Stimulated activated CD4-positive, alpha-beta T cell treated with anti-CD3 and anti-CD28 coated beads, Interleukin-1b, Interleukin-23, amount 100 ng/mL, for 4 hours (primary cell): ENCODE data around the gene SLC25A34.

Experiments used
- DNase-seq, 2 donors: peaks; one replicate each; pipeline ENCODE4 v3.0.0-alpha.2; 2020; ENCODE audit warnings: low read depth in 2 of 2

Gene SLC25A34

DNA sequence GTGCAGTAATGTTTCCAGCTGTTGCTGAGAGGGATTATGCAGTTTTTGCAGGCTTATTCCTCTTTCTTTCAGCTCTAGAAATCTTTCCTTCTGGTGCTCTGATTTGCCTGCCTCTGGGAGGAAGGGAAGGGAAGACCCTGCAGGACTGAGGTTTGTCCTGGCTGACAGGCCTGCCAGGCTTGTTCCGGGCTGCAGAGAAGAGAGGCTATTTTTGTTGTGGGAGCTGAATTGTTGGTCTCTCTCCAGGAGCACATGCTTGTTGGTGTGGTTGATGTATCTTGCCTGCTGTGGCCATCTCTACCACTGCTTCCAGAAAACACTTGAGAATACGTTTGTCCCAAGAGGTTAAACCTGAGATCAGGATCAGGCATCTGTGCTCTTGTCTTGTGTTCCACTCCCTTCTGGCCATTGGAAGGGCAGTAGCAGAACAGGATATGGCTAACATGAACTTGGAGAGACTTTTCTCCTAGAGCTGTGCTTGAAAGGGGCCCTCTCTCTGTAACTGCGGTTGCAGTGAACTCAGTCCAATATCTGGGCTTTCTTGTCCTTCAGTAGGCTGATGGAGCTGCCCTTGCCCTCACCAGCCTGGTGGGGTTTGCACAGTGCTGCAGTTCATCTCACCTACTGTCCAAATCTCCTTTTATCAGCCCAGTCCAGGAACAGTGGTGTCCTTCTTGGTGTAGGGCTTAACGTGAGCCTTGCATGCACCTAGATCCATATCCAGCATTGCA is 21.5 kb upstream of the SLC25A34 start:
- DNase-seq = no peak

DNA sequence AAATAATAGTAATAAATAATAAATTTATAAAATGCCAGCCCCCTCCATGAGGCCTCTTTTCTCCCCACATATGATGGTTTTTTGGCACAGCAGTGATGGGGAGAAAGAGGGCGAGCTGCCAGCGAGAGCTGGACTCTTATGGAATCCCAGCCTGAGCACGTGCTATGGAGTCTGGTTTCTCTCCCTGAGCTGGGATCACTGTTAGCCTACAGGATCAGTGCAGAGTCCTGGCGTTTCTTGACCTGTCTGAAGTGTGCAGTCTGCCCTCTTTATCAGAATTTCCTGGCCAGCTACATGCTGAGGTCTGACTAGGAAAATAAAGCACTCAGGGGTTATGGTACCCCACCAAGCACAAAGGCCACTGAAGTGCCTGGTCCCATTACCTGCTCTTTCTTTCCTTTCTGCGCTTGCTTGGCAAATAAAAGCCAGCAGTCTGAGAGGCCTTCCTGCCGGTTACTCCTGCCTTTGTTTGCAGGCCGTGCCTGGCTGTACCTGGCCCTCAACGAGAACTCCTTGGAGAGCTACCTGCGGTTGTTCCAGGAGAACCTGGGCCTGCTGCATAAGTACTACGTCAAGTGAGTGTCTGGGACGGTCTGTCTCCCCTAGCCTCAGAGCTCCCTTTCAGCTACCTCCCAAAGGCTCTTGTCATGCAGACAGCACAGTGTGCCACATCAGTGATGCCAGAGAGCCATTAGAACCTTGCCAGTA is 18.5 kb upstream of the SLC25A34 start:
- no peak for DNase-seq

DNA sequence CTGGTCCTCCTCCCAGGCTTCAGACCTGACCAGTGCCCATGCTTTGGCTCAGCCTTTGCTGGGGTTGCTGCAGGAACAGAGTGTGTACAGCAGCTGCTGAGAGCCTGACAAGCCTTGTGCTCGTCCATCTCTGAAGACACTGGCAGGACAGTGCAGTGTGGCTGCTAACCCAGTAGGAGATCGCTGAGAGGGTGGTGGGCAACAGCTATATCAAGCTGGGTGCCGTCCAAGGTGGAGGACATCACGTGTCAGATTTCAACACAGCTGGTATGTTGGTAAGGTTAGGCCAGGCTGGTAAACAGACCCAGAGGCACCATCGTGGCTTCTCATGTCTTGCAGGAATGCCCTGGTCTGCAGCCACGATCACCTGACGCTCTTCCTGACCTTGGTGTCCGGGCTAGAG is 17.9 kb upstream of the SLC25A34 start:
- DNase-seq = no peak

DNA sequence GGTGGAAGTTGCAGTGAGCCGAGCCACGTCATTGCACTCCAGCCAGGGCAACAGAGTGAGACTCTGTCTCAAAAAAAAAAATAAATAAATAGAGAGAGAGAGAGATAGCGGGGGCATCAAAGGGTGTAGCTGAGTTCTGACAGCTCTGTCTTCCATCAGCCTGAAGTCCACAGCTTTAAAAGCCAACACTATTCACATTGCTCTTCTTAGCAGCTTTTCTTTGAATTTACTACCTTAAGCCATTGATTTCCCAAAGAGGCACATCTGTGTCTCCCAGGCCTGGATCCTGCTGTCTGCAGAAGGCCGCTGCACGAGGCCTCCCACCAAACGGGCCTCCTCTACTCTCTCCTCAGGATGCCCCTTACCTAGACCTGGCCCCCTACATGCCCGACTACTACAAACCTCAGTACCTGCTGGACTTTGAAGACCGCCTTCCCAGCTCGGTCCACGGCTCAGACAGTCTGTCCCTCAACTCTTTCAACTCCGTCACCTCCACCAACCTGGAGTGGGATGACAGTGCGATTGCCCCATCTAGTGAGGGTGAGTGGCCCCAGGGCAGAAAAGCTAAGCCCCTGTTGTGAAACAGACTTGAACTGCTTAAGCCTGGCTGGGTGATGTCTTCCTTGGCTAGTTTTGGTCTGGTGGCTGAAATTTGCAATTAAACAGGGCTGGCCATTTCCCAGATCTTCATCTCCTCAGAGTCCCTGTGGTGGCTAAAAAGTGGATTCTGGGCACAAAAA is 16.5 kb upstream of the SLC25A34 start:
- DNase-seq = no peak

DNA sequence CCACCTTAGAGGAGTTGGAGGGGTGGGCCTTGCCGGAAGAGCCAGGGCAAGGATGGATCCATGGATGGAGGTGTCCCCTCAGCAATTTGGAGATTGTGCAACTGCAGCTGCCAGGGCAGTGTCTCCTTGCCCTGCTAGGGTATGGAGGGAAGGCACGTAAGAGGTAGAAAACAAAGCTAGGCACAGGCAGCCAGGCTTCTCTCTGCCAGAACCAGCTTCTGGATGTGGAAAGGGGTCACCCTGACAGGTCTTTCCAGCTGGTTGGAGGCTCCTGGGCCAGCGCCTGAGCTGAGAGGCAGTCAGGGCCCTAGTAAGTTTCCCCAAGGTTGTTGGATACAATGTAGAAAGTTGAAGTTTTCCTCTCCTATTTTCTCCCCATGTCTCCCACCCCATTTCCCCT is 15.2 kb upstream of the SLC25A34 start:
- no peak for DNase-seq

DNA sequence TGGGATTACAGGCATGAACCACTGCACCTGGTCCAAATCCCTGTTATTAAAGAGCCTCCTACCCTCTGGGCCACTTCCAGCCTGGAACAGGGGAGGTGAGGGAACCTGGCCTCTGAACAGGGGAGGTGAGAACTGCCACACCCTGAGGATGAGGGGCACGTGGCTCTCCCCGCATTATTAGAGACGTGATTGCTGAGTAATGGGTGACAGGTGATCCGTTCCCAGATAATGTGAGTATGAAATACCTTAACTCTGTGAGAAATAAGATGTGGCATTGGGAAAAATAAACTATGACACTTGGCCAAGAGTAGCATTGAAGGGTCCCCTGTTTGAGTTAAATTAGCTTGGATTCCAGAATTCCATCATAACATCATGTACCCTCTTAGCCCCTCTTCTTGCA is 13.6 kb upstream of the SLC25A34 start:
- DNase-seq = no peak

DNA sequence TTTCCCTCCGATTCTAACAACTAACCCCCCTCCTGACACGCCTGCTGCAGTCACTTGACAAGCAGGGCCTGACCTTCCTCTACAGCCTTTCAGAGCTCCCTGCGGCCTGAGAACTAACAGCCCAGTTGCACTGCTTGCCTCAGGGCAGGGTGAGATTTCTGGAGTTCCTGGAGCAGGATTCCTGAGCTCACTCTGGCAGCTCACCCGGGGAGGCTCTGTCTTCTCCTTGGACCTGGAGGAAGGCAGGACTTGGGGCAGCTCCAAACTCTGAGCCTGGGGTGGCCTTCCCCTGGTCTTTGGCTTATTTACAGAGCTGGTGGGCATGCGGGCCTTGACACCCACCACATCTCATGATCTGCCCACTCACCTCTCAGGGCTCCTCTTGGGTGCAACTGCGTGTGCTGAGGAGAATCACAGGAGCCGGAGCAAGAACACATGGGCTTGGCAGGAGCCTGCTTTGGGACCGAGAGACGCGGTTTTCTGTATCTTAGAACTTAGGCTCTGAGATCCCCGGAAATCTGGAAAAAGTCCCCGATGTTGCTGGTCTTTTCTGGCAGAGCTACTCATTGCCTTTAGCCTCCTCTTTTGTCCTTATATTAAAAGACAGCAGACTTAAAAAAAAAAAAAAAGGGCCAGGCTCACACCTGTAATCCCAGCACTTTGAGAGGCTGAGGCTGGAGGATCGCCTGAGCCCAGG is 13.1 kb upstream of the SLC25A34 start:
- no peak for DNase-seq

DNA sequence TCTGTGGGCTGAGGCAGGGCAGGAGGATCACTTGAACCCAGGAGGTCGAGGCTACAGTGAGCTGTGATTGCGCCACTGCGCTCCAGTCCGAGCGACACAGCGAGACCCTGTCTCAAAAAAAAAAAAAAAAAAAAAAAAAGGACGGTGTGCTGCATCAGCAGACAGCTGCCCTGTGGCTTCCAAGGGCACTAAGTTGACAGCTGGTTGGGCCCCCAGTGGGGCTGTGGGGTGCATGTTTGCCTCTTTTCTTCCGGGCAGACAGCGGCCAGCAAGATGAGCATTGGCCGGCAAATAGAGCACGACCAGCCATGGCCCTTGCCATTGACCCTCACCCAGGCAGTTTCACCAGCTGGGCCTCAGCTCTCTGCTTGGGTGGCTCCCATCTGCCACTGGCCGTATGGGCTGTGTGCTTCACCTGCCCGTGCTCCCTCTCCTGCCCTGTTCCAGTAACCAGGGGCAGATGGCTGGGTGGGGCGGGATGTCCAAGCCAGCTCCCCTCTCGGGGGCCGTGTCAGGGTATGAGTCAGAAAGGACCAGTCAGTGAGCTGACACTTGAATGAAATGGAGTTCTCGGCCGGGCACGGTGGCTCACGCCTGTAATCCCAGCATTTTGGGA is 12.3 kb upstream of the SLC25A34 start:
- no peak for DNase-seq

DNA sequence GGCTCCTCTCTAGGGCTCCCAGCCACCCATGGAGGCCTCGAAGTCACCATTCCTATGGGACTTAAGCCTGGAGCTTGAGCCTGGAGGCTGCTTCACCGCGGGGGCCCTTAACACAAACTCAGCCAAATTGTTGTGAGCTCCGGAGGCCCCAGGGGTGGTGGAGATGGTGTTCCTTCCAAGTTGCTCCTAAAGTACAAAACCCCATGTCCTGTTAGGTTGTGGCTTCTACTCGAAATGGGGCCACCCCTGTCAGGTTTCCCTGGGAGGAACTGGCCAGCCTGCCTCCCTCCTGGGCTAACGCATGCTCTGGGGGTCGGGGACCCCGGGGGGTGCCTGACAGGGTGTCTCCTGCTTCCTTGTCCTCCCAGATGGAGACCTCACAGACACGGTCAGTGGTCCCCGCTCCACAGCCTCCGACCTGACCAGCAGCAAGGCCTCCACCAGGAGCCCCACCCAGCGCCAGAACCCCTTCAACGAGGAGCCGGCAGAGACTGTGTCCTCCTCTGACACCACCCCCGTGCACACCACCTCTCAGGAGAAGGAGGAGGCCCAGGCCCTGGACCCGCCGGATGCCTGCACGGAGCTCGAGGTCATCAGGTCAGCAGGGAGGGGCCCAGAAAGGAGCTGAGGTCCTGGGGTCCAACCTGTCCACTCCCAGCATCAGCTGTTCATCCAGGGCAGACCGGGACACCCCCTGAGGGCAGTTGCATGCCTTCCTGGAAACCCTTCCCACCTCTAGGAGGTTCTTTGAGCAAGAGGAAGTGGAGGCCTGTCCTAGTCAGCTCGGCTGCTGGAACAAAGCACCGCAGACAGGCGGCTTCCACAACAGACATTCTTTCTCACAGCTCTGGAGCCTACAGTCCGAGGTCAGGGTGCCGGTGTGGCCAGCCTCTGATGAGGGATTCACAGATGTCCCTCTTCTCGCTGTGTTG is 10.8 kb upstream of the SLC25A34 start:
- no peak for DNase-seq

DNA sequence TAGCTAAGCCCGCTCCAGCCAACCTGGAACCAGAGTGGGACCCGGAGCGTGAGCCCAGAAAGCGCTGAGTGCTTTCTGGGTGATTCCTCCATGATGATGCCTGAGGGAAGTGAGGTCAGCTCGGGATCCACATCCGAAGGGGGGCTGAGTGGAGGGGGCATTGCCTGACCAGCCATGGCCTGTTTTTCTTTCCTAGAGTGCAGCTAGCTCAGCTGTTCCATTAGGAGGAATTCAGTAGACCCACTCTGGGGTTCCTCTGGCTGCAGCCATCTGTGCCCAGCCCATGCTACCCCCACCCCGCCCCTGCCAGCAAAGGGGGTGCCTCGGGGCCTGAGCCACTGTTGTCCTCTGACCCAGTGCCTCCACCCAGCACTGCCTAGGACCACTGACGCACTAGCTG is 9.6 kb upstream of the SLC25A34 start:
- DNase-seq = no peak

DNA sequence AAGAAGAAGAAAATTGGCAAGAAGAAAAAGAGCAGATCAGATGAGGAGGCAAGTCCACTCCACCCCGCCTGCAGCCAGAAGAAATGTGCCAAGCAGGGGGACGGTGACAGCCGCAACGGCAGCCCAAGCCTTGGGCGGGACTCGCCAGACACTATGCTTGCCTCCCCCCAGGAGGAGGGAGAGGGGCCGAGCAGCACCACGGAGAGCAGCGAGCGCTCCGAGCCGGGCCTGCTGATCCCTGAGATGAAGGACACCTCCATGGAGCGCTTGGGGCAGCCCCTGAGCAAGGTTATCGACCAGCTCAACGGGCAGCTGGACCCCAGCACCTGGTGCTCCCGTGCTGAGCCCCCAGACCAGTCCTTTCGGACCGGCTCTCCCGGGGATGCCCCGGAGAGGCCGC is 9.0 kb upstream of the SLC25A34 start:
- DNase-seq = no peak

DNA sequence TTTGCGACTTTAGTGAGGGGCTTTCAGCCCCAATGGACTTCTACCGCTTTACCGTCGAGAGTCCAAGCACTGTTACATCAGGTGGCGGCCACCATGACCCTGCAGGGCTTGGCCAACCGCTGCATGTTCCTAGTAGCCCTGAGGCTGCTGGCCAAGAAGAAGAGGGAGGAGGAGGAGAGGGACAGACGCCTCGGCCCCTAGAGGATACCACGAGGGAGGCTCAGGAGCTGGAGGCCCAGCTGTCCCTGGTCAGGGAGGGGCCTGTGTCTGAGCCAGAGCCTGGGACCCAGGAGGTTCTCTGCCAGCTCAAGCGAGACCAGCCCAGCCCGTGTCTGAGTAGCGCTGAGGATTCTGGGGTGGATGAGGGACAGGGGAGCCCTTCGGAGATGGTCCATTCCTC is 8.6 kb upstream of the SLC25A34 start:
- DNase-seq = no peak

DNA sequence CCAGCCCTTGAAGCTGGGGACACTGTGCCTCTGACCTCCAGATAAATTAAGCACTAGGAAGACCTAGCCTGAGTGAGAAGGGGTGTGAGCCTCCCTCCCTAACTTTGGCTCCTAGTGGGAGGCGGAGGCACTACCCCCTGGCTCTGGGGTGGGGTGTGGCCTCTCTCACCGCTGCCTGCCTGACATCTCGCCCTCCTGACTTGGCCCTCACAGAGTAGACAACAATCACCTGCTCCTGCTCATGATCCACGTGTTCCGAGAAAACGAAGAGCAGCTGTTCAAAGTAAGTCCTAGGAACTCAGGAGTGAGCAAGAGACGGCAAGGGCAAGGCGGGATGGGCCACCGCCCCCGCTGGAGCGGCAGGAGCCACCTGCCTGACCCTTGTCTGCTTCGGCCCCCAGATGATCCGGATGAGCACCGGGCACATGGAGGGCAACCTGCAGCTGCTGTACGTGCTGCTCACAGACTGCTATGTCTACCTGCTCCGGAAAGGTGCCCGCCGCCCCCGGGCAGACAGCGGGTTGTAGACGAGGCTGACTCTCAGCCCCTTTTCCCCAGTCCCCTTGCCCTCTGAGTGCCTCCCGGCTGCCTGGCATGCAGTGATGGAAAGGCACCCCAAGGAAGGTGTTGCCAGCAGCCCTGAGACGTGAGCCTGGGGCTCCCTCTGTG is 8.1 kb upstream of the SLC25A34 start:
- no peak for DNase-seq

DNA sequence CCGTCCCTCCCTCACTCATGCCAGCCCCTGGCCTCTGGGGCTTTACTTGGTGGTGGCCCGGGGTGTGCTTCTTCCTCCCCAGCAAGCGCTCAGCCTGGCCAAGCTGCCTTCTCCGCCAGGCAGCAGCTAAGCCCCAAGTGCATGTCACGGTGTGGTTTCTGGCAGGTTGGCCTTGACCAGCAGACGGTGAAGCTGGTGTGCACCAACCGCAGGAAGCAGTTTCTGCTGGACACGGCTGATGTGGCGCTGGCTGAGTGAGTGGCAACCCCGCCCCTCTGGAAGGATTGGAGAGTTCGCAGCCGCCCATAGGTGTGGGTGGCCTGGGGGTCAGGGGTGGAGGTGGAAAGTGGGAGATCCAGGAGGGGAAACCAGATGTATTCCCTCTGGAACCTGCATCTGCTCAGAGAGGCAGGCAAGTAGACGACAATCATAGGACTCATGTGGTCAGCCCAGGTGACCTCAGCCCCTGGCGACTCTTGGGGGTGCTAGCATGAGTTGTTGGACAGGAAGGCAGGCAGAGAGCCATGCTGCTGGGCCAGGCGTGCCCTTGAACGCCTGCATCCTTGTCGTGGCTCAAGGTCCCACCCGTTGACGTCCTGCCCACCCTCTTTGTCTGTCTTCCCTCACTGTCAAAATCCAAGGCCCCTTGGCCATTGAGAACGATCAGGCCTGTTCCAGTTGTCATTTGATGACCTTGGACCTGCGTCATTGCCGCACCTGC is 7.0 kb upstream of the SLC25A34 start:
- no peak for DNase-seq

DNA sequence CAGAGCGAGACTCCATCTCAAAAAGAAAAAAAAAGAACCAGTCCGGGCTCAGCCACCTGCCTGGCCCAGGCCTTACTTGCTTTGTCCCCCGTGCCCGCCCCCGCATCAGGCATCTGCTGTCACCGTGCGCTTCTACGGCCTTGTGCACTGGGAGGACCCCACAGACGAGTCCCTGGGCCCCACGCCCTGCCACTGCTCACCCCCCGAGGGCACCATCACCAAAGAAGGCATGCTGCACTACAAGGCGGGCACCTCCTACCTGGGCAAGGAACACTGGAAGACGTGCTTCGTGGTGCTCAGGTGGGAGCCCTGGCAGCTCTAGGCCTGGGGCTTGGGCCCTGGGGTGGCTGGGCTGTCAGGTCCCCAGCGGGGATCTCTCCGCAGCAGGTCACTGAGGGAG is 5.6 kb upstream of the SLC25A34 start:
- no peak for DNase-seq

DNA sequence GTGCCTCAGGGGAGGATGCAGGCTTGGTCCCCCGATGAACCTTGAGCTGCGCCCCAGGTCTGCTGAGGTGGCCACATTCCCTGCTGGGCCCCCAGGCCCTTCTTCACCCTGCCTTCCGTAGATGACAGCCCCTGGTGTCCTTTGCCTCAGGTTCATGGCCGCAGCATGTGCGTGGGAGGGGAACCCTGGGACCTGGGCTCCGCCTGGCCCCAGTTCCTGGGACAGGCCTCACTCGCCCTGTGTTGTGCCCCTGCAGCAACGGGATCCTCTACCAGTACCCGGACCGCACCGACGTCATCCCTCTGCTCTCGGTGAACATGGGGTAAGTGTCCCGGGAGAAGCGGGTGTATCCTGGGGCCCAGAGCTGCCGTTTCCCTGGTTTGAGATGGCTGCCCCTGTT is 5.1 kb upstream of the SLC25A34 start:
- DNase-seq = no peak

DNA sequence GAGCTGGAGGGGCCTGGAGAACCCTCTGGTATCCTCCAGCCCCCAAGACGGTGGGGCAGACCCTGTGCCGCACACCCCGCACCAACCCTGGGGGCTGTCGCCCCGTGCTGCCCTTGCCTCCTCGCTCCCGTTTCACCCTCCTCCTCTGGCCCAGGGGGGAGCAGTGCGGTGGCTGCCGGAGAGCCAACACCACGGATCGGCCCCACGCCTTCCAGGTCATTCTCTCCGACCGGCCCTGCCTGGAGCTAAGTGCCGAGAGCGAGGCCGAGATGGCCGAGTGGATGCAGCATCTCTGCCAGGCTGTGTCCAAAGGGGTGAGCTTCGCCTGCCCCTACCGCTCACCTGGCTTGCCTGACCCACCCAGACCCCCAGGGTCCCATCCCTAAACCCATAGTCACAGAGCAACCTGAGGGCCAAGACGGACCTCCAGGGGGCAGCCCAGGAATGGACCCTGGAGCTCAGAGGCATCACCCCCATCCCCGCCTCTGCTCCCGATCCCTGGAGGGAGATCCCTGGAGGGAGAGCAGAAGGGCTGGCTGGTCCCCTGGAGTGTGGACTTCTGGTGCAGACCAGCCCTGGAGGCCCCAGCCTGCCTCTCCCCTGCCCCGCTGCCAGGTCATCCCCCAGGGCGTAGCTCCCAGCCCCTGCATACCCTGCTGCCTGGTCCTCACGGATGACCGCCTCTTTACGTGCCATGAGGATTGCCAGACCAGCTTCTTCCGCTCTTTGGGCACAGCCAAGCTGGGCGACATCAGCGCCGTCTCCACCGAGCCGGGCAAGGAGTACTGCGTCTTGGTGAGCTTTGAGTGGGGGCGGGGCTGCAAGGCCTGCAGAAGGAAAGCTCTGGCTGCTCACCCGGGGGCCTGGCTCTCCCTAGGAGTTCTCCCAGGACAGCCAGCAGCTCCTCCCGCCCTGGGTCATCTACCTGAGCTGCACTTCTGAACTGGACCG is 4.0 kb upstream of the SLC25A34 start:
- DNase-seq = no peak

DNA sequence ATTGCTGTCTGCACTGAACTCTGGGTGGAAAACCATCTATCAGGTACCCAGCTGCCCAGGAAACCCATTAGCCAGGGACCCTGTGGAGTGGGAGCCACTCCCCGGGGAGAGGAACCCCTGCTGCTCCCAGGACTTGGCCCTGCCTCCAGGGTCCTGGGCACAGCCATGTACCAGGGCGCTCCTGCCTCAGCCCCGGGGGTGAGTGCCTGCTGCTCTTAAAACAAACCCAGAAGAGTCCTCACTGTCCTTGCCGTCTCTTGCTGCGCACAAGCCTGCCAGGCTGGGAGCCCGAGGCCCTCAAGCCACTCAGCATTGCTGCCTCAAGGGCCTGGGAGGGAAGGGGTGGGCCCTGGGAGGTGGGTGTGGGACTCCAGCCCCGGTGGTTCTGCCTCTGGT is 3.4 kb upstream of the SLC25A34 start:
- no peak for DNase-seq
